CD4-positive, alpha-beta T cell treated with Interleukin-15 for 1 hour (primary cell): ENCODE measurements around the gene ATXN7.

ENCODE experiments used
- DNase-seq: peaks from one replicate; pipeline ENCODE4 v3.0.0-alpha.2; 2020

Gene ATXN7

DNA sequence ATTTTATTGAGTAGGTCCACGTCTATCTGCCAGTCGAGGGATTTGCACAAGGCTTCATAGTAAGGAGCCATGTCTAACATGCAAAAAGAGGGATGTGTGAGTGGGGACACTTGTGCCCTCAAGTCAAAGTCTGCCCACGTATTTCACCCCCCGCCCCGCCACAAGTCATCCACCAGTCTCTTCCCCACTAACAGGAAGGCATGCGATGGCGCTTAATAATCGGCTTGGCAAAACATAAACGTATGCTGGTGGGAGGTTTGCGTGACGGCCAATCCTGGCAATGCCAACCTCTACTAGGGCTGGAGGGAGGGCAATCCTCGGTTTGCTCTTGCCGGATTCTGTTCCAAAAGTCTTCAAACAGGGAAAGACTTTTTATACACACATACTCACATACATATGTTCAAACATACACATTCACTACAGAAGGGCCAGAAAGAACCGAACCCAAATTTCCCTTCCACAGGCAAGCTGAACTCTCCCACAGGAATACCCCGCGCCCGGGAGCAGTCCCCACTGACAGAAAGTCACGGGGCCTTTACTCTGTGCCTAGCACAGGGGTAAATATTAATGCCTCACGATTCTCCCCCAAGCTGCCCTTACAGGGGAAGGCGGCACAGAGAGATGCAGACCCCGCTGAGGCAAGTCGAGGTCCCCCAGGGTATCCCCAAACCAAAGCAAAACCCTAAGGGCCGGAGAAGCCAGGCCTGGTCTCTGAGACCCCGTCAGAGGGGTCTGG is 159.0 kb downstream of the ATXN7 start:
- DNase-seq = peak; percentile 17

DNA sequence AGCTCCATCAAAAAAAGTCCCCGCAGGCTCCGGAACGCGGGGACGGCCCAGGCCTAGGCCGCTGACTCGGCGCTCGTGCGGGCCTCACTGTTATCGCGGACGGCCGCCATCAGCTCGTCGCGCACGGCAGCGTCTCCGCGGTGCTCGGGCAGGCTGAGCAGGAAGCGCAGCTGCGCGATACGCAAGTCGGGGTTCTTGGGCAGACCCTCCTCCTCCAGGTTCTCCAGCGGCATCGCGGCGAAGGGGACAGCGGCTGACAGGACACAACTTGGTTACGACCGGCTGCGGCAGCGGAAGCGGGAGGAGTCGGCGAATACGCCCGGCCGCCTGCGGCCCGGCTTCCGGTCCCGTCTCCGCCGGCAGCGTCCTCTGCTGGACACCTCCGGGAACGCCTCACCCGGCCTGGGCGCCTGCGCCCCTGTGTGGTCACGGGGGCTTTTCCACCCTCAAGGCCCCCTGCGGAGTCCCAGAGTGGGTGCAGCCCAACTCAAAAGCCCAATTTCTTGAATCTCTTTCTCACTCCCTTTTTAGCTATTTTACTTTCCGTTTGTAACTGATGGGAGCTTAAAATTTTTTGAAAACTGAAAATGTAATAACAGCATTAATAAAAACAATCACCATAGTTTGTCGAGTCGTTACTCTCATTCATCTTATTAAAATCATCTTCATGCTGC is 159.7 kb downstream of the ATXN7 start, which contains the start of gene PSMD6:
TSS of gene PSMD6 (minus strand) at position 308 of the 674 bp plus-strand sequence. CDS start at position 233, 75 bp downstream.
- peak; percentile 88 for DNase-seq

DNA sequence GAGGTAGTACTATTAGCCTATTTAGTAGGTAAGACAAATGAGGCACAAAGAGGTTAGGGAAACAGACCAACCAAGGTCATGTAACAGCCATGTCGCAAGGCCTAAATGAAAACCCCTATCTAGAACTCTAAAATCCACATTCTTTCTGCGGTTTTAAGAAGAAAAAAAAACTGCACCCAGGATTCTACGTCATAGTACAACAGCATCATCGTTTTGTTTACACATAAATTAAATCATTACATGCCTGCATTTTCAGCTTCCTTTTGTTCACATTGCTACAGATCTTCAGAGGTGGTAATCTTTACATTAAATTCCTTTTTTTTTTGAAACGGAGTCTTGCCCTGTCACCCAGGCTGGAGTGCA is 160.2 kb downstream of the ATXN7 start:
- DNase-seq = no peak

DNA sequence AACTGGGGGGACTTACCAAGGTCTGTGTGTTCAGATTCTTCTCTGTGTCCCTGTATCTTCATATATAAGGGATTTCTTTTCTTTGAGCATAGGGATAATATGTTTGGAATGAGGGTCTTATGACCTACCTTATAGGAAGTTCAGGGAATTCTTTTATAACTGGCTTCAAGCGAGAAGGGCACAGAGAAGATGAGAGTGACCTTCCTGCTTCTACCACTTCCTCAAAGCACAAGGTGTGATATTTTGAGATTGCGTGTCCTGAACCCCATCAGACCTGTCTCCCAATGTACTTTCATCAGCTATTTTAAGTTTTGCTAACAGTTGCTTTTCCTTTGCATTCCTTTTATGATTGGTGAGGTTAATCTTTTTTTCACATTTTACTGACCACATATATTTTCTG is 162.7 kb downstream of the ATXN7 start:
- DNase-seq = no peak

DNA sequence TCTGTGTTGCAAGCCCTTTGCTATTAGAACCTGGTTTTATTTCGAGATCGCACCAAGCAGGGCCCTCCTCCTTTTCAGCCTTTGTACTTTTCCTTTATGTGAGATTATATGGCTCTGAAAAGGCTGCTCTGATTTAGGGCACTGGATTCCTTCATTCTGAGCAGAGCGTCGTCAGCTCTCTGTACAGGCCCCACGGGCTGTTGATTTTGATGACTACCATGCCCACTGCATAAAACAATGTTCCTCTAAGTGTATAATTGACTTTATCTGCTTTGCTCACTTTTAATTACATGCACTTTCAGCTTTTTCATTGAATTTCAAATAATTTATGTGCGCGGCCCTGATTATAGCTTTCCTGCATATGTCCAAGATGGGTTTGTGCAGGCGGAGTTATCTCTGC is 164.0 kb downstream of the ATXN7 start:
- no peak for DNase-seq

DNA sequence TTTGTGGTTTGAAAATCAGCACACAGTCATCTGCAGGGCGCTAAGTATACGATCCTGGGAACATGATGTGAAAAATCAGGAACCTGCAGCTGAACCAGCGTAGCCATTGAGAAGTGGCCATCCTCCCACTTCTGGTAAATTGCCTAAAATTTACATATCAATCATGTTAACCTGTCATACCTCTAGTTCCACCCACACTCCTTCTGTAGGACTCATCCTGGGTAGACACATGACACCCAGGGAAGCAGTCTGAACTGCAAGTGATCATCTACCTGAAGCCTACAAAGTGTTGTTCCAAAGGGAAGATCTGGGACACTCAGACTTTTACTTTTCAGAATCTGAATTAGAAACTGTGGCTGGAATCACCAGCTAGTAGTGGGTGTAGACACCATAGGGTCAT is 165.1 kb downstream of the ATXN7 start:
- no peak for DNase-seq

DNA sequence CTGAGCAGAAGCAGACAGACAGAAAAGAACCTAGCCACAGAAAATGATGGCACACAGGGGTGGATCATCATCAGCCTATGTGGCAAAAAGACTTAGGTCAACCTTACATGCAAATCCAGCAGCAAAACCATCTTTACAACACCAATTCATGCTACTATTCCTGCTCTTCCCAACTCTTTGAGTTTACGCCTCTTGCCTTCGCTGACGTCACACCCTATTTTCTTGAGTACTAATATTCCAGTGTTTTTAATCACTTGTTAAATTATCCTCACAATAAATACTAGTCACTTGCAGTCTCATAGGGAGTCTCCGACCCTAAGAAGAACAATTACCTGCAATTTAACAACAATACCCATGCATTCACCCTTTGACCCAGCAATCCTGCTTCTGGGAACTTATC is 165.6 kb downstream of the ATXN7 start:
- DNase-seq = no peak

DNA sequence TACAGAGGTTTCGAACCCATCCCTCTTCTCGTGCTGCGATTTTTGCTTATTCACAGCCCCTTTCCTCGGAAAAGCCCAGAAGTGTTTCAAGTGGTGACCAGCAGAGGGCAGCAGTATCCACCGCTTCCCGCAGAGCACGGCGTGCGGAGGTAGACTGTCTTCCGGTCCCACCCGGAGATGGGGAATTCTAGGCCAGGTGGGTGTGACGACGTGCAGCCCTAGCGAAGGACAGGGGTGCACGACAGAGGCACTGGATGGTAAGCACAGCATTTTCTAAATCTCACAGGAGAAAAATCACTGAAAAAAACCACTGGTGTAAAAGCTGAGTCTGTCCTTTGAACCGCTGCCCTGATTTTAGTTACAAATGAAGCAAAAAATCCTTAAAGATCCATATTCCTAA is 167.1 kb downstream of the ATXN7 start:
- peak; percentile 76 for DNase-seq

DNA sequence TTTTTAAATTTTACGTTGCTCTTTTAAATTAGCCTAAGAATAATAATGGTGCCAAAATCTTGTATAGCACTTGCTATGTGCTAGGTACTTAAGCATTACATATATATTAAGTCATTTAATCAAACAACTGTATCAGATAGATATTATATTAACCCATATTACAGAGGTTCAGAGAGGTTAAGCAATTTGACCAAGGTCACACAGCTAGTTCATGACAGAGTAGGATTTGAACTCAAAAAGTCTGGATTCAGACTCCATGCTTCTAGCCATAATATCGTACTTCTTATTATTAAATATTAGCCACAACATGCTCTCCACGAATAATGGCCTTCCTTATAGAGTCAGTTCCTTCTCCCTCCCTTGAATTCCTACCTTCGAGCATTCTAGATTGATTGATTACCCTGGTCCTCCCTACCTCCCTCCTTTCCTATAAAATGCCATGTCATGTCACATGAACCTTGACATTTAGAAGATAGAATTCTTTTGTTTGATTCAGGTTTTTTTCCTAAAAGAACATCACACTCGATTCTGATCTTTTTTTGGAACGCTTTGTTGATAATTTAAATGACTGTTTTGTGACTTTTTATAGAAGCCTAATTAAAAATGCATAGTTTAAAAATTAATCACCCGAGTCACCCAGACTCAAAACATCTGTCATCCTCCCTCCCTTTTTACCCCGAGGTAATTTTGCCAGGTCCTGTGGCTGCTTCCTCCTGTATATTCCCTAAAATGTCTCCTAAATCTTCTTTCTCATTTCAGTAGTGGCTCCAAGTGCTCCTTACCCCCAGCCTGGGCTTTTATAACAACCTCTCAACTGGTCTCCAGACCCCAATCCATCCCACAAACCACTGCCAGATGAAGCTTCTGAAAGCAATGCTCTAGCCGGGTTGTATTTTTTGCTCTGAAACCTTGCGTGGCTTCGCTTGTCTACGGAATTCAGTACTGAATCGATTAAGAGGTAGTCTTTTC is 168.2 kb downstream of the ATXN7 start:
- no peak for DNase-seq

DNA sequence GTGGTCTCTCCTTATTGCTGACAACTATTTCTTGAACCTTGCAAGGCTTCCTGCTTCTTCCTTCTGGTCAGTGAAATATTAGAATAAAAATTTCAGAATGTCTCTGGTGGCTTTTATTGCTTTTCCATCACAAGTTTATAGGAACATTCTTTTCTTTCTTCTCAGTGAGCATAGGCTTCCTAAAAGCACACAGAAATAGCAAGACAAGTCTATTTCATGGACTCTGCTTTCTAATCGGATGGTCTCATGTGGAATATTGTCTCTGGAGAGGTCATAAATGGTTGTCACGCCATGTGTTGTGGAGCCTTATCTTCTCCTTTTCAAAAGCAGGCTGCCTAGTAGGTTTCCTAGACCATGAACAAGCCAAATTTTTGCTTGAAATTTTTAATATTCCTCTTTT is 169.4 kb downstream of the ATXN7 start:
- no peak for DNase-seq

DNA sequence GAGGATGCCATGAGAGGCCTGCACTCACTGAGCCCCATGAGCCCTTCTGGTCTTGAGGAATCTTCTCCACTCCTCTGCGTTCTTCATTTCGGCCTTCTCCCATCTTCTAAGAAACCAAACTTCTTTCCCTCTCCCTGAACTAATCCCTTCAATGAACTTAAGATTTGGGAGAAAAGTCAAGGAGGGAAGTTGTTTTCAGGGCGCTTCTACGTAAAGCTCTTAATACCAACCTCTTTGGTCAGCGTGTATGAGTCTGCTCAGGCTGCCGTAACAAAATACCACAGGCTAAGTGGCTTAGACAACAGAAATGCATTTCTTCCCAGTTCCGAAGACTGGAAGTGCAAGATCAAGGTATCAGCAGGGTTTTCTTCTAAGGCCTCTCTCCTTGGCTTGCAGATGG is 173.4 kb downstream of the ATXN7 start:
- no peak for DNase-seq

DNA sequence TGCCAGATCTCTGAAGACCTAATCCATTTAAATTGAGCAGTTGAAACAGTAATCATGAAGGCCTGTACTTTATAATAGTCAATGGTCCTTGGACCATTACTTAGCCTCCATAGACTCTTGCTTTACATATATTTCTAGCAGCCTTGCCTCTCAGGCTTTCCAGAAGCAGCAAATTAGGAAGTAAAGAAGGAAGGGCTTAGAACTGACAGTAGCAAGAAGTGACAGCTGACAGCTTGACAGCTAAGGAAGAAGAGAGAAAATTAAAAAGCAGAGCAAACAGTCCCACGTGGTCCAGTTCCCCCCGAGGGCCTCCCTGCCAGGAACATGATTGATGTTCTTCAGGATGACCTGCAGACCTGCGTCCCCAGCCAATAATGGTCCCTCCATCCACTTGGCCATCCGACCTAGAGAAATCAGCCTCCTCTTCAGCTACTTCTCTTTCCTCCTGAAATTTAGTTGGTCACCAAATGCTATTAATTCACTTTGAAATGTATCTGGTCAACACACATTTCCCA is 174.6 kb downstream of the ATXN7 start:
- DNase-seq = no peak

DNA sequence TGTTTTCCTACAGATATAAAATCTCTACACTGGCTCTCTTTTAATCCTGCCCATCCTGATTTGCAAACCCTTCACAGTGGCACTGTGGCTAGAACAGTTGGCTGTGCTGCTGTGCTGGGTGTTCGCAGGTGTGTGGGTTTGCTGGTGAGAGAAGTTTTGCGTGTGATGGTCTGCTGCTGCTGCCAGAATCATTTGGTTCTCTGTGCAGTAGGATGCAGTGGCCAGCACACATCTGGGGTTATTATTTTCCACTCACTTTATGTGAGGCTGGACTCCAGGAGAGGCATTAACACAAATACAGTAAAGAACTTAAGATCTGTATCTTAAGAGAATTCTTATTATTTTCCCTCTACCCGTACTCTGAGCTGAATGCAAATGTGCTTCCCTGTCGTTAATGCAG is 175.7 kb downstream of the ATXN7 start:
- DNase-seq = no peak

DNA sequence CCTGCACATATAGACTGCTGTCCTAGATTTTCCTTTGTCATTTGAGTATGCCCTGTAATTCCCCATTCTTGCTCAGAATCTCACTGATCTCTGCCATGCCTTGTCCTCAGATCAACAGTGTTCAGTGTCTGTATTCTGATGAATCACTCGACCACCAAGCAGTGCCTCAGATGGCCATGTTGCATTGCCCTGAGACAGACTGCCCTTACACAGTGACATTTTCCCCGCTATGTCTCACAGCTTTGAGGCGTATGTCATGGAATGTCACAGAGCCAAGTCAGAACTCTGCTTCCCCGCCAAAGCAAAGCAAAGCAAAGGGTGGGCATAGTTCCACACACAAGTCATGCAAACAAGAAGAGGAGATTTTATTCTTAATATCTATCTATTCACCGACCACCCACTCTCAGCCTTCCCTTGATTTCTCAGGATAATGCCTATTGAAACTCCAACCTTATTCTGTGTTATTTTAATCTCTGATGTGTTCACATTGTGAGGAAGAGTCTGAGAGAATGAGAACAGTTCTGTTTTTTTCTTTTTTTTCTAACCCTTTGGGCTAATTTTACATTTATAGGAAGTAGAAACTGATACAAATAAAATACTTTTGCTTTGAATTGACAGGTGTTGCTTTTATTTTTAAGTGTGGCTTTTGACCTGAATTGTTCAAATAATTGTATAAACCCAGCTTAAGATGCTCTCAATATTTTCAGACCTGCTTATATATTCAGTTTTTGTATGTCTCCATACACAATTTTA is 176.5 kb downstream of the ATXN7 start:
- no peak for DNase-seq

DNA sequence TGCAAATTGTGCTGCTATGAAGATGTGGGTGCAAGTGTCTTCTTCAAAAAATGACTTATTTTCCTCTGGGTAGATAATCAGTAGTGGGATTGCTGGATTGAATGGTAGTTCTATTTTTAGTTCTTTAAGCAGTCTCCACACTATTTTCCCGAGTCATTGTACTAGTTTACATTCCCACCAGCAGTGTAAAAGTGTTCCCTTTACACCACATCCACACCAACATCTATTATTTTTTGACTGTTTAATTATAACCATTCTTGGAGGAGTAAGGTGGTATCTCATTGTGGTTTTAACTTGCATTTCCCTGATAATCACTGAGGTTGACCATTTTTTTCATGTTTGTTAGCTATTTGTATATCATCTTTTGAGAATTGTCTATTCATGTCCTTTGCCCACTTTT is 179.3 kb downstream of the ATXN7 start:
- no peak for DNase-seq

DNA sequence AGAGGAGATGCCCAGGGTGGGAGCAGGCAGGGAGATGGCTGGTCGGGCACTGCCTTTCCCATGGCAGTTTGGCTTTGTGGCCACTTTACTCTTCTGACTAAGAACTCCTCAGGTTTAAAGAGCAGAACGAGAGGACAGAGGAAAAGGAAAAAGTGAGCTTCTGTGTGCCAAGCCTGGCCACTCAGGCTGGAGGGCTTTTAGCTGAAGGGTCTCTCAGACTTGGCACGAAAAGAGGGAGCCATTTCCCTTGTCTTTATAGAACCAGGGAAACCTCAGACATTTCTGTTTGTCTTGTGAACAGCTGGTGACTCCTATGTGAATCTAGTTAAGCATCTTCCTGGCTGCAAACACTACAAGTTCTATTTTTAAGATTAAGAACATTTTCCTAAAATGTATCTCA is 182.9 kb downstream of the ATXN7 start:
- DNase-seq = no peak

DNA sequence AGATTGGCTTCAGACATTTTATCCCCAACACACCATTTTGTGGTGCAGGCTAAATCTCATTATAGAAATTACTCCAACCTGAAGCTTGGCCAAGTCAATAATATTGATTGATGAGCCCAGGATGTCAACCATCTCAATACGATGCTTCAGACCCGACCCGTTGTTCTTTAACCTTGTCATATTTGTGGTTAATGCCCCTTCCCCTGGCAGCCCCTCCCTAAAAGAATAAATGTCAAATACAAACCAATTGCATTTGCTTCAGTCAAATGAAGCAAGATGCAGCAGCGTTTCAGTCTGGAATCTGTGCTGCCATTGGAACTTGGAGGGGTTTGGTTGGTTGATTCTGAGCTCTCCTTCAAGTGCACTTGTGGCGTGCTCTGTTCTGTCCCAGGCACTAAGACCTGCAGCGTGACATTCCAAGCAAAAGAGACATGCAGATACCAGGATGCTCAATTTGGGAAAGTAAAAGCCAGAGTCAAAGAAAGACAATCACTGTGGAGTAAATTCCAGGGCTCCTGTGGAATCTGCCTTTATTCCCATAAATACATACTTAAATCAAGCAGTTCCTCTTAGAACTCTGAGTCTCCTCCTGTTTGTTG is 183.4 kb downstream of the ATXN7 start:
- DNase-seq = no peak

DNA sequence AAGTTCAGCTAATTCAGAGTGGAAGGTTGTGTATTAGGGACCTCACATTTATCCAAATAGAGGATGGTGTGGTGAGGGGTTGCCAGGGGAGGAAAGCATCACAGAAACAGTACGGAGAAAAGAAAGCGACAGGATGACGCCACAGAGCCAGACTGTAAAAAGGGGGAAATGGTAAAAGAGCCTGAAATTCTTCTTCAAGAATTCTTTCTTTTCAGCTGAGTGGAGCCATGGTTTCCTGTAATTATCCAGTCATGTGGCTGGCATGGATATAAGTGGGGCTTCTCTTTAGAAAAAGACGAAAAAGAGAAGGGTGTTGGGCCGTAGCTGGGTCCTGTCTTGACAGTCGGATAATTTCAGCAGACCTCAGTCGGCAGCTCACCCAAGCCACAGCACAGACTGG is 184.1 kb downstream of the ATXN7 start:
- DNase-seq = no peak

DNA sequence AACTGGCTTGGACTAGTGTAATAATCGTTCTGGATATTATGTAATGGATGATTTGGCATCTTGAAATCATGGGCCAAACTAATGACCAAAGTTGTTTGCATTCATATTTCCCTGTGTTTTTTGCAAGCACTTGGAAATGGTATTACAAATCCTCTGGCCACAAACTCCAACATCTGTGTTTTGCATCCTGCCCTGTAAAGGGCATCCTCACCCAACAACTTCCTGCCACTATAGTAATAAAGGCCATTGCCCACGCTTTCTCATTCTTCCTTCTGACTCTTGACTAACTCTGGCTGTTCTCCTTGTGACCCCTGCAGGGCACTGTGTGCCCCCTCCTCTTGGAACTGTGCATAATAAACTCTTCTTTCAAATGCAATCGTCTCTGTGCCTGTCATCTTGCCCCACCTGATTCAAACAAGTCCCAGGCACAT is 185.0 kb downstream of the ATXN7 start:
- no peak for DNase-seq

DNA sequence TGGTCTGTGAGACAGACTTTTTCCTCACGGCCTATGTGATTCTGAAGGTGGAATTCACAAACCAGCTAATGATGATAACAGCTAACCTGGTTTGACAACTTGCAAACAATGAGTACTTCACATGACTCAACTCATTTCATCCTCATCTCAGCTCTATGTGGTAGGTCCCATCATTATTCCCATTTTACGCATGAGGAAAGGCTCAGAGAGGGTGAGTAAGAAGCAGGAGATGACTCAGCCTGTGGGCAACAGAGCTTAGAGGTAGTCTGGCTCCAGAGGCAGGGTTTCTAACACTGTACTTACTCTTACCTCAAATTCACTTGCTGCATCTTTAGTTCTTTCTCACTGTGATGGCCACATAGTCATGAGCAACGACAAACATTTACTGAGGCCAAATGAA is 185.5 kb downstream of the ATXN7 start:
- no peak for DNase-seq

DNA sequence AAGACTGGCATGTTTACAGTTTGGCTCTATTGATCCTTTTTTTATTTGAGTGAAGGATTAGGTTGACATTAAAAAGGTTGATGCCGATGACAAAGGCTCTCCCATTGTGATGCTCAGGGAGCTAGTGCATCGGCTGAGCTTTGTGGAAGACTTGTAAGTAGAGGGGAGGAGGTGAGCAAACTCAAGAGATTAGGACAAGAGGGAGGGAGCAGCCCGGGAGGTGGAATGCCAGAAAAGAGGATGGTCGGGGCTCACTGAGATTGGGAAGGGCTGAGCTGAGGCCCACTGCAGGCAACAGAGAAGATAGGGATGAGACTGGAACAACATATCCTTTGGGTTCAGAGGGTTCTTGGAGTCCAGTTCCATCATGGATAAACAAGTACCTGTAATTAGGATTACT is 186.2 kb downstream of the ATXN7 start:
- no peak for DNase-seq
